GM19238 (cell line): ENCODE results near the gene ALDH1L1.
A peak's percentile ranks its signal among the peaks of the same experiment; 100 is the strongest.
"Not testable (repeated sequence)": the region's sequence is repeated elsewhere in the genome, so short reads cannot be mapped to it uniquely, and the experiment has no call there.

Source experiments
- DNase-seq: peaks from one replicate; pipeline ENCODE4 v3.0.0; 2011; ENCODE audit warnings: low spot score; ENCODE audit not compliant: insufficient read length

ALDH1L1 gene

GRCh38 chr3:126083511-126083912 is 96.9 kb downstream of the ALDH1L1 start:
- peak; percentile 63 for DNase-seq

GRCh38 chr3:126083138-126083445 is 97.3 kb downstream of the ALDH1L1 start:
- DNase-seq: no peak

GRCh38 chr3:126082362-126083137 is 97.8 kb downstream of the ALDH1L1 start:
- DNase-seq: no peak

- no peak for DNase-seq
These were observed 98.6 kb downstream of the ALDH1L1 start for GRCh38 chr3:126081618-126082361.

- DNase-seq: no peak
These were observed 99.4 kb downstream of the ALDH1L1 start for GRCh38 chr3:126080970-126081369.

- no peak for DNase-seq
These were observed 101.5 kb downstream of the ALDH1L1 start for GRCh38 chr3:126078866-126079265.

GRCh38 chr3:126077754-126078153 is 102.6 kb downstream of the ALDH1L1 start:
- no peak for DNase-seq

GRCh38 chr3:126076140-126076539 is 104.2 kb downstream of the ALDH1L1 start:
- DNase-seq: no peak

- DNase-seq: no peak
These were observed 110.2 kb downstream of the ALDH1L1 start for GRCh38 chr3:126070146-126070545.

GRCh38 chr3:126067959-126068358 is 112.4 kb downstream of the ALDH1L1 start:
- no peak for DNase-seq

GRCh38 chr3:126066676-126067075 is 113.7 kb downstream of the ALDH1L1 start:
- not testable (repeated sequence) for DNase-seq

- no peak for DNase-seq
These were observed 114.5 kb downstream of the ALDH1L1 start for GRCh38 chr3:126065876-126066275.

- DNase-seq: no peak
These were observed 115.6 kb downstream of the ALDH1L1 start for GRCh38 chr3:126064627-126065258.

GRCh38 chr3:126063358-126063965 is 116.9 kb downstream of the ALDH1L1 start:
- no peak for DNase-seq

- no peak for DNase-seq
These were observed 118.9 kb downstream of the ALDH1L1 start for GRCh38 chr3:126061301-126062032.

- no peak for DNase-seq
These were observed 119.7 kb downstream of the ALDH1L1 start for GRCh38 chr3:126060613-126061145.

GRCh38 chr3:126058666-126059065 is 121.7 kb downstream of the ALDH1L1 start:
- no peak for DNase-seq

- DNase-seq: no peak
These were observed 122.5 kb downstream of the ALDH1L1 start for GRCh38 chr3:126057936-126058335.

- DNase-seq: no peak
These were observed 122.9 kb downstream of the ALDH1L1 start for GRCh38 chr3:126057501-126057819.

GRCh38 chr3:126056681-126057500 is 123.5 kb downstream of the ALDH1L1 start:
- DNase-seq: no peak
